ENCODE measurements around the gene FYB1. TPM values are rescaled to one million over a fixed set of nuclear protein-coding genes. Genes with fewer than 3 reads are reported as not detected.

FYB1 gene
- total and polyA plus RNA-seq, 2 experiments from 2014 or later = 1.1 to 2.4 TPM

- no peak overlapping the region for H3K27ac ChIP-seq
- DNase-seq (ENCODE audit: low spot score) = no peak
- TF ChIP-seq EZH2 (IDR thresholded peaks at IDR 0.05; ENCODE audit: borderline replicate concordance) = no peak
- no peak for TF ChIP-seq EZH2phosphoT487 (IDR thresholded peaks at IDR 0.05; ENCODE audit: low read depth, severe bottlenecking, unreplicated experiment)
- TF ChIP-seq CTCF (IDR thresholded peaks at IDR 0.05; ENCODE audit: poor library complexity) = no peak
Measured at GRCh38 chr5:39161578-39161977, 57.8 kb downstream of the FYB1 start.

GRCh38 chr5:39160576-39161213, 58.7 kb downstream of the FYB1 start:
- Histone ChIP-seq H3K27me3 (no peaks in the 10 kb centered on the region), H3K79me2 (no peaks in the 10 kb centered on the region), H4K20me1 (ENCODE audit: insufficient read depth, poor library complexity, severe bottlenecking) (no peaks in the 10 kb centered on the region), H3K4me1 (ENCODE audit: insufficient read depth) (no peaks in the 10 kb centered on the region), H3K4me2 (no peak overlapping the region), H3K4me3 (no peak overlapping the region), H3K9me2 (replicated peaks; ENCODE audit: insufficient read depth) (no peaks in the 10 kb centered on the region), H3K27ac (no peak overlapping the region), H3K36me3 (replicated peaks; ENCODE audit: insufficient read depth, low read depth) (no peaks in the 10 kb centered on the region), H3K9me3 (ENCODE audit: low read depth) (no peaks in the 10 kb centered on the region), H2AFZ (no peak overlapping the region)
- whole genome bisulfite sequencing (ENCODE audit: low lambda C conversion rate, missing lambda C conversion rate) = 66% methylated on average over 5 of the region's 5 CpGs
- DNase-seq (ENCODE audit: low spot score) = no peak
- TF ChIP-seq CTCF (IDR thresholded peaks at IDR 0.05; ENCODE audit: poor library complexity) (no peak), EZH2phosphoT487 (IDR thresholded peaks at IDR 0.05; ENCODE audit: low read depth, severe bottlenecking, unreplicated experiment) (no peak)

More at GRCh38 chr5:39161578-39161977, 57.8 kb downstream of the FYB1 start:
- Histone ChIP-seq H3K36me3 (replicated peaks; ENCODE audit: insufficient read depth, low read depth) (no peaks in the 10 kb centered on the region), H3K9me2 (replicated peaks; ENCODE audit: insufficient read depth) (no peaks in the 10 kb centered on the region), H3K4me3 (no peak overlapping the region), H2AFZ (no peak overlapping the region), H4K20me1 (ENCODE audit: insufficient read depth, poor library complexity, severe bottlenecking) (no peaks in the 10 kb centered on the region), H3K27me3 (no peaks in the 10 kb centered on the region), H3K4me2 (no peak overlapping the region), H3K79me2 (no peaks in the 10 kb centered on the region), H3K4me1 (ENCODE audit: insufficient read depth) (no peaks in the 10 kb centered on the region), H3K9me3 (ENCODE audit: low read depth) (no peaks in the 10 kb centered on the region)

- Histone ChIP-seq H3K4me2 (no peak overlapping the region), H3K27ac (no peak overlapping the region), H3K4me1 (ENCODE audit: insufficient read depth) (no peaks in the 10 kb centered on the region), H3K36me3 (replicated peaks; ENCODE audit: insufficient read depth, low read depth) (no peaks in the 10 kb centered on the region), H3K79me2 (no peaks in the 10 kb centered on the region), H3K9me3 (ENCODE audit: low read depth) (no peaks in the 10 kb centered on the region), H3K4me3 (no peak overlapping the region), H4K20me1 (ENCODE audit: insufficient read depth, poor library complexity, severe bottlenecking) (no peaks in the 10 kb centered on the region), H3K9me2 (replicated peaks; ENCODE audit: insufficient read depth) (no peaks in the 10 kb centered on the region), H3K27me3 (no peaks in the 10 kb centered on the region), H2AFZ (no peak overlapping the region)
- DNase-seq (ENCODE audit: low spot score) = no peak
- WGBS (ENCODE audit: low lambda C conversion rate, missing lambda C conversion rate) = 91% methylated on average over 3 of the region's 3 CpGs
- TF ChIP-seq CTCF (IDR thresholded peaks at IDR 0.05; ENCODE audit: poor library complexity) (no peak), EZH2 (IDR thresholded peaks at IDR 0.05; ENCODE audit: borderline replicate concordance) (no peak), EZH2phosphoT487 (IDR thresholded peaks at IDR 0.05; ENCODE audit: low read depth, severe bottlenecking, unreplicated experiment) (no peak)
Measured at GRCh38 chr5:39159811-39160490, 59.4 kb downstream of the FYB1 start.
